ENCODE results near the gene SBK2. TPM values are rescaled to one million over a fixed set of nuclear protein-coding genes. Genes with fewer than 3 reads are reported as not detected.

The SBK2 gene
- polyA plus RNA-seq, 1 donor from 2014 or later = not detected

DNA sequence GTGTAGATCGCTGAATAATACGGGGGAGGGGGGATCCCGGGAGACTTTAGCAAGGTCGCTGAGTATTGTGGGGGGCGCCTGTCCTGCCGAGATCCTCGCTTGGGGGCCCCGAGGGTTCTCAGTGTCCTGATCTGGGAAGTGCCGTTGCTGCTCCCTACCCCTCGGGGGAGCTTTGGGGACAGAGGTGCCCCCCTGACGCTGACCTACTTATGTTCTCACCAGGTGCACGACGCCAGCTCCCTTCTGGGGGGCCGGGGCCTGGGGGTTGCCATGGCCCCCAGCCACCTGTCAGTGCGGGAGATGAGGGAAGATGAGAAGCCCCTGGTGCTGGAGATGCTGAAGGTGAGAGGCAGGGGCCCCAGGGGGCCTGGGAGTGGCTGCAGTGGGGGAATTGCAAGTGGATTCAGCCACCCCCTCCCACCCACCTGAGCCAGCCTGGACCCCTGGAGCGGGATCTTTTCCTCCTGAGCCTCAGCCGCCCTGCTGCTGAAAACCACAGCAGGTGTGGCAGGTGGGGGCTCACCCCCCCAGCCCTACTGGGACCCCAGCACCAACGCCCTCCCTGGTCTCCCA is 51.4 kb downstream of the SBK2 start:
- TF ChIP-seq RAD21 (conservative IDR thresholded peaks at IDR 0.05) (no peak), CTCF (IDR thresholded peaks at IDR 0.05; ENCODE audit: poor library complexity, severe bottlenecking) (peak; percentile 22)
- Histone ChIP-seq H3K4me3 (ENCODE audit: low read length) (peak overlapping the region; percentile 90), H3K9me3 (ENCODE audit: low read length) (no peaks in the 10 kb centered on the region), H3F3A (ENCODE audit: insufficient read depth, low read length, poor library complexity, severe bottlenecking) (no peaks in the 10 kb centered on the region), H3K27ac (ENCODE audit: low read length) (peak overlapping the region; percentile 87), H3K9me2 (ENCODE audit: insufficient read depth, low read length) (no peaks in the 10 kb centered on the region), H3K79me2 (replicated peaks; ENCODE audit: insufficient read depth, low read length) (peaks cover 14% of the 10 kb centered on the region), H3K4me2 (ENCODE audit: low read length) (peak overlapping the region; percentile 88), H4K20me1 (ENCODE audit: insufficient read depth) (no peaks in the 10 kb centered on the region), H3K27me3 (ENCODE audit: insufficient read depth, low read depth, low read length) (no peaks in the 10 kb centered on the region), H2AFZ (ENCODE audit: low read depth, low read length) (peak overlapping the region; percentile 76), H3K9ac (ENCODE audit: low read length) (peak overlapping the region; percentile 95), H3K36me3 (ENCODE audit: insufficient read depth, low read length) (no peaks in the 10 kb centered on the region)

GRCh38 chr19:55484593-55485438 is 52.1 kb downstream of the SBK2 start, which contains the start of gene NAT14:
Gene NAT14 (plus strand): TSS chr19:55485188. CDS start chr19:55485709, 521 bp downstream.
- peak within 1 kb of the TSS; percentile 76 for H2AFZ ChIP-seq (ENCODE audit: low read depth, low read length)
- no peaks in the 10 kb centered on the region for H4K20me1 ChIP-seq (ENCODE audit: insufficient read depth)
- H3K4me3 ChIP-seq (ENCODE audit: low read length) = peak within 1 kb of the TSS; percentile 90
- peaks cover 14% of the 10 kb centered on the region for H3K79me2 ChIP-seq (replicated peaks; ENCODE audit: insufficient read depth, low read length)
- no peaks in the 10 kb centered on the region for H3F3A ChIP-seq (ENCODE audit: insufficient read depth, low read length, poor library complexity, severe bottlenecking)
- no peaks in the 10 kb centered on the region for H3K9me2 ChIP-seq (ENCODE audit: insufficient read depth, low read length)
- H3K27ac ChIP-seq (ENCODE audit: low read length) = peak within 1 kb of the TSS; percentile 87
- no peaks in the 10 kb centered on the region for H3K36me3 ChIP-seq (ENCODE audit: insufficient read depth, low read length)
- no peaks in the 10 kb centered on the region for H3K27me3 ChIP-seq (ENCODE audit: insufficient read depth, low read depth, low read length)
- peak within 1 kb of the TSS; percentile 95 for H3K9ac ChIP-seq (ENCODE audit: low read length)
- H3K4me2 ChIP-seq (ENCODE audit: low read length) = peak within 1 kb of the TSS; percentile 88
- TF ChIP-seq EP300 (conservative IDR thresholded peaks at IDR 0.05; ENCODE audit: poor library complexity, severe bottlenecking) (peak; percentile 64), POLR2AphosphoS5 (IDR thresholded peaks at IDR 0.05) (peak; percentile 70), MXI1 (conservative IDR thresholded peaks at IDR 0.05; ENCODE audit: poor library complexity, severe bottlenecking) (peak; percentile 96), REST (IDR thresholded peaks at IDR 0.05; ENCODE audit: borderline replicate concordance) (no peak), RAD21 (conservative IDR thresholded peaks at IDR 0.05) (peak; percentile 34), TAF1 (IDR thresholded peaks at IDR 0.05; ENCODE audit: low read depth) (peak; percentile 53), EZH2 (IDR thresholded peaks at IDR 0.05; ENCODE audit: borderline replicate concordance, insufficient read depth, low read length, poor library complexity, severe bottlenecking) (no peak), SMC3 (conservative IDR thresholded peaks at IDR 0.05; ENCODE audit: poor library complexity) (peak; percentile 23)
- H3K9me3 ChIP-seq (ENCODE audit: low read length) = no peaks in the 10 kb centered on the region
